IPS-18c (cell line): ENCODE results near the gene SEC31A.
"Not testable (repeated sequence)": the region's sequence is repeated elsewhere in the genome, so short reads cannot be mapped to it uniquely, and the experiment has no call there.

Experiments used
- H3K4me3 ChIP-seq: 2 replicates; pipeline ENCODE4 v1.7.0; 2013; ENCODE audit warnings: low read depth, mild to moderate bottlenecking, low read length, moderate library complexity; ENCODE audit not compliant: insufficient read depth
- H3K9me3 ChIP-seq: one replicate; pipeline ENCODE4 v1.6.1; 2013; ENCODE audit warnings: mild to moderate bottlenecking, low read length, moderate library complexity; ENCODE audit not compliant: control insufficient read depth, insufficient read depth

Gene SEC31A

GRCh38 chr4:82890901-82891706 lies at the start of gene SEC31A:
SEC31A (minus strand) TSS chr4:82891153; CDS start chr4:82881936, 9,217 bp downstream.
- H3K9me3 ChIP-seq, result peaks cover 2% of the 10 kb centered on the region

GRCh38 chr4:82939414-82939813 lies 48.5 kb upstream of the SEC31A start:
- no peaks in the 10 kb centered on the region for H3K9me3 ChIP-seq
- no peak overlapping the region for H3K4me3 ChIP-seq

More at GRCh38 chr4:82890901-82891706, at the start of gene SEC31A:
- peak within 1 kb of the TSS; percentile 98 for H3K4me3 ChIP-seq

- H3K4me3 ChIP-seq, result no peak overlapping the region
Observed at GRCh38 chr4:82934441-82934840, 43.5 kb upstream of the SEC31A start.

GRCh38 chr4:82930848-82931755 lies 40.1 kb upstream of the SEC31A start:
- Histone ChIP-seq H3K4me3 (no peak overlapping the region), H3K9me3 (no peaks in the 10 kb centered on the region)

More at GRCh38 chr4:82934441-82934840, 43.5 kb upstream of the SEC31A start:
- no peaks in the 10 kb centered on the region for H3K9me3 ChIP-seq

- Histone ChIP-seq H3K9me3 (no peaks in the 10 kb centered on the region), H3K4me3 (no peak overlapping the region)
Observed at GRCh38 chr4:82921795-82922194, 30.8 kb upstream of the SEC31A start.

- no peaks in the 10 kb centered on the region for H3K9me3 ChIP-seq
- H3K4me3 ChIP-seq, result no peak overlapping the region
Observed at GRCh38 chr4:82919386-82919785, 28.4 kb upstream of the SEC31A start.

- Histone ChIP-seq H3K4me3 (no peak overlapping the region), H3K9me3 (no peaks in the 10 kb centered on the region)
Observed at GRCh38 chr4:82918091-82918490, 27.1 kb upstream of the SEC31A start.

- H3K4me3 ChIP-seq, H3K9me3 ChIP-seq: not testable (repeated sequence)
Observed at GRCh38 chr4:82913968-82914367, 23.0 kb upstream of the SEC31A start.

GRCh38 chr4:82913305-82913704 lies 22.4 kb upstream of the SEC31A start:
- H3K9me3 ChIP-seq, result no peaks in the 10 kb centered on the region
- no peak overlapping the region for H3K4me3 ChIP-seq

GRCh38 chr4:82909326-82909725 lies 18.4 kb upstream of the SEC31A start:
- H3K9me3 ChIP-seq, result no peaks in the 10 kb centered on the region

GRCh38 chr4:82906469-82906868 lies 15.5 kb upstream of the SEC31A start:
- no peak overlapping the region for H3K4me3 ChIP-seq

More at GRCh38 chr4:82909326-82909725, 18.4 kb upstream of the SEC31A start:
- H3K4me3 ChIP-seq, result no peak overlapping the region

GRCh38 chr4:82905205-82905604 lies 14.3 kb upstream of the SEC31A start:
- Histone ChIP-seq H3K9me3 (no peaks in the 10 kb centered on the region), H3K4me3 (no peak overlapping the region)

More at GRCh38 chr4:82906469-82906868, 15.5 kb upstream of the SEC31A start:
- H3K9me3 ChIP-seq, result no peaks in the 10 kb centered on the region

GRCh38 chr4:82903737-82904136 lies 12.8 kb upstream of the SEC31A start:
- no peaks in the 10 kb centered on the region for H3K9me3 ChIP-seq
- H3K4me3 ChIP-seq, result no peak overlapping the region

- peak overlapping the region; percentile 83 for H3K4me3 ChIP-seq
- no peaks in the 10 kb centered on the region for H3K9me3 ChIP-seq
Observed at GRCh38 chr4:82901183-82901718, 10.3 kb upstream of the SEC31A start.

GRCh38 chr4:82900411-82901182 lies 9.6 kb upstream of the SEC31A start, which contains the start of gene THAP9:
THAP9 (plus strand) TSS chr4:82900735; CDS start chr4:82900803, 68 bp downstream.
- H3K4me3 ChIP-seq, result peak within 1 kb of the TSS; percentile 83
- no peaks in the 10 kb centered on the region for H3K9me3 ChIP-seq

- peak overlapping the region; percentile 83 for H3K4me3 ChIP-seq
- no peaks in the 10 kb centered on the region for H3K9me3 ChIP-seq
Observed at GRCh38 chr4:82900066-82900410, 9.1 kb upstream of the SEC31A start.
